ENCODE results near the gene TRPM7.

TRPM7 gene

DNA sequence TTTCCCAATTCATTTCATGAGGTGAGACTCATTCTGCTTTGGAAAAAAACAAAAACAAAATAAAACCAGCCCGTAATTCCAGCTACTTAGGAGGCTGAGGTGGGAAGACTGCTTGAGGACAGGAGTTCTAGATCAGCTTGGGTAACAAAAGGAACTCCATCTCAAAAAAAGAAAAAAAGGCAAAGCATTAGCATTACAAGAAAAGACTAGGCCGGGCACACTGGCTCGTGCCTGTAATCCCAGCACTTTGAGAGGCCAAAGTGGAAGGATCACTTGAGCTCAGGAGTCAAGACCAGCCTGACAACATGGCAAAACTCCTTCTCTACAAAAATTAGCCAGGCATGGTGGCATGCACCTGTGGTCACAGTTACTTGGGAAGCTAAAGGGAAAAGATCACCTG, 33.9 kb downstream of the TRPM7 start:
- H3K36me3 ChIP-seq (ENCODE audit: control insufficient read depth, low read length), result peaks cover 76% of the 10 kb centered on the region
- H4K20me1 ChIP-seq (ENCODE audit: control insufficient read depth, insufficient read depth, low read depth, low read length), result no peaks in the 10 kb centered on the region
- no peaks in the 10 kb centered on the region for H3K9me2 ChIP-seq (replicated peaks; ENCODE audit: control insufficient read depth, low read length)
- no peak overlapping the region for H3K4me2 ChIP-seq (ENCODE audit: low read length)
- H3K9me3 ChIP-seq (ENCODE audit: control insufficient read depth, insufficient read depth, low read length), result no peaks in the 10 kb centered on the region
- no peaks in the 10 kb centered on the region for H3K4me1 ChIP-seq (ENCODE audit: control insufficient read depth, low read length)
- H3K27ac ChIP-seq (ENCODE audit: low read depth, low read length), result no peak overlapping the region
- peaks cover 35% of the 10 kb centered on the region for H3K79me2 ChIP-seq (ENCODE audit: control insufficient read depth, low read length)
- no peak overlapping the region for H3K4me3 ChIP-seq (ENCODE audit: low read length)
- no peaks in the 10 kb centered on the region for H3K27me3 ChIP-seq (ENCODE audit: control insufficient read depth, low read length)
- 0 out of 2 replicates have a peak, but pooled peaks cover 3% of the 10 kb centered on the region for H3F3A ChIP-seq (ENCODE audit: control insufficient read depth, insufficient read depth)
- TF ChIP-seq, protein P1, sequence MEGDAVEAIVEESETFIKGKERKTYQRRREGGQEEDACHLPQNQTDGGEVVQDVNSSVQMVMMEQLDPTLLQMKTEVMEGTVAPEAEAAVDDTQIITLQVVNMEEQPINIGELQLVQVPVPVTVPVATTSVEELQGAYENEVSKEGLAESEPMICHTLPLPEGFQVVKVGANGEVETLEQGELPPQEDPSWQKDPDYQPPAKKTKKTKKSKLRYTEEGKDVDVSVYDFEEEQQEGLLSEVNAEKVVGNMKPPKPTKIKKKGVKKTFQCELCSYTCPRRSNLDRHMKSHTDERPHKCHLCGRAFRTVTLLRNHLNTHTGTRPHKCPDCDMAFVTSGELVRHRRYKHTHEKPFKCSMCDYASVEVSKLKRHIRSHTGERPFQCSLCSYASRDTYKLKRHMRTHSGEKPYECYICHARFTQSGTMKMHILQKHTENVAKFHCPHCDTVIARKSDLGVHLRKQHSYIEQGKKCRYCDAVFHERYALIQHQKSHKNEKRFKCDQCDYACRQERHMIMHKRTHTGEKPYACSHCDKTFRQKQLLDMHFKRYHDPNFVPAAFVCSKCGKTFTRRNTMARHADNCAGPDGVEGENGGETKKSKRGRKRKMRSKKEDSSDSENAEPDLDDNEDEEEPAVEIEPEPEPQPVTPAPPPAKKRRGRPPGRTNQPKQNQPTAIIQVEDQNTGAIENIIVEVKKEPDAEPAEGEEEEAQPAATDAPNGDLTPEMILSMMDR (IDR thresholded peaks at IDR 0.05; ENCODE audit: low read depth, low read length, poor library complexity, severe bottlenecking), result no peak
- TF ChIP-seq EZH2phosphoT487 (IDR thresholded peaks at IDR 0.05; ENCODE audit: borderline replicate concordance, low read length), result no peak

DNA sequence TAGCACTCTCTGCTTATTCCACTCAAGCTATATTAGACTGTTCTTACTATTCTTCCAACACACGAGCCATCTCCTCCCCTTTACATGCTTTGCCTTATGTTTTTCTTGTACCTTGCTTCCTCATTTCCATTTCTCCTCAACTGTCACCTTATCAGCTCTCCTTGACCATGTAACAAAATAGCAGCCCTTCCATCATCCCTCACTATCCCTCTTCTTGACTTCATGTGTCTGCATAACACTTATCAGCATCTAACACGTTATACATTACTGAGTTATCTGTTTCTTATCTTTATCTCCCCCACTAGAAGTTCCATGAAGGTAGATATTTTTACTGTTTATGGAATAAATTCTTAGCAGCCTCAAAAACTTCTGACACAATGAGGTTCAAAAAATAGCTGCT, 45.3 kb downstream of the TRPM7 start:
- peaks cover 24% of the 10 kb centered on the region for H3K79me2 ChIP-seq (ENCODE audit: control insufficient read depth, low read length)
- no peak overlapping the region for H3K4me3 ChIP-seq (ENCODE audit: low read length)
- TF ChIP-seq EZH2phosphoT487 (IDR thresholded peaks at IDR 0.05; ENCODE audit: borderline replicate concordance, low read length), result no peak
- H3K9me2 ChIP-seq (replicated peaks; ENCODE audit: control insufficient read depth, low read length), result no peaks in the 10 kb centered on the region
- no peaks in the 10 kb centered on the region for H4K20me1 ChIP-seq (ENCODE audit: control insufficient read depth, insufficient read depth, low read depth, low read length)
- no peaks in the 10 kb centered on the region for H3F3A ChIP-seq (ENCODE audit: control insufficient read depth, insufficient read depth)
- no peaks in the 10 kb centered on the region for H3K4me1 ChIP-seq (ENCODE audit: control insufficient read depth, low read length)
- H3K27ac ChIP-seq (ENCODE audit: low read depth, low read length), result no peak overlapping the region
- H3K4me2 ChIP-seq (ENCODE audit: low read length), result no peak overlapping the region
- no peaks in the 10 kb centered on the region for H3K9me3 ChIP-seq (ENCODE audit: control insufficient read depth, insufficient read depth, low read length)
- H3K36me3 ChIP-seq (ENCODE audit: control insufficient read depth, low read length), result peaks cover 76% of the 10 kb centered on the region
- H3K27me3 ChIP-seq (ENCODE audit: control insufficient read depth, low read length), result no peaks in the 10 kb centered on the region

DNA sequence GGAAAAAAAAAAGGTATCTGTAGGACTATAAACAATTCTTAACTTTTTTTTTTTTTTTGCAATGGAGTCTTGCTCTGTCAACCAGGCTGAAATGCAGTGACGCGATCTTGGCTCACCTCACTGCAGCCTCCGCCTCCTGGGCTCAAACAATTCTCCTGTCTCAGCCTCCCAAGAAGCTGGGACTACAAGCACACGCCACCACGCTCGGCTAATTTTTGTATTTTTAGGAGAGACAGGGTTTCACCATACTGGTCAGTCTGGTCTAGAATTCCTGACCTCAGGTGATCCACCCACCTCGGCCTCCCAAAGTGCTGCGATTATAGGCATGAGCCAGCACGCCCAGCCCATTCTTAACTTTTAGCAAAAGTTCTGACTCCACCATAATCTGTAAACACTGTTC, 50.5 kb downstream of the TRPM7 start:
- no peaks in the 10 kb centered on the region for H3K27me3 ChIP-seq (ENCODE audit: control insufficient read depth, low read length)
- no peak overlapping the region for H3K27ac ChIP-seq (ENCODE audit: low read depth, low read length)
- peaks cover 8% of the 10 kb centered on the region for H3K79me2 ChIP-seq (ENCODE audit: control insufficient read depth, low read length)
- no peaks in the 10 kb centered on the region for H4K20me1 ChIP-seq (ENCODE audit: control insufficient read depth, insufficient read depth, low read depth, low read length)
- peaks cover 77% of the 10 kb centered on the region for H3K36me3 ChIP-seq (ENCODE audit: control insufficient read depth, low read length)
- no peak overlapping the region for H3K4me2 ChIP-seq (ENCODE audit: low read length)
- TF ChIP-seq EZH2phosphoT487 (IDR thresholded peaks at IDR 0.05; ENCODE audit: borderline replicate concordance, low read length), result no peak
- TF ChIP-seq, protein P1 (IDR thresholded peaks at IDR 0.05; ENCODE audit: low read depth, low read length, poor library complexity, severe bottlenecking), result no peak
- no peaks in the 10 kb centered on the region for H3K9me3 ChIP-seq (ENCODE audit: control insufficient read depth, insufficient read depth, low read length)
- H3K9me2 ChIP-seq (replicated peaks; ENCODE audit: control insufficient read depth, low read length), result no peaks in the 10 kb centered on the region
- H3K4me3 ChIP-seq (ENCODE audit: low read length), result no peak overlapping the region
- H3F3A ChIP-seq (ENCODE audit: control insufficient read depth, insufficient read depth), result no peaks in the 10 kb centered on the region
- H3K4me1 ChIP-seq (ENCODE audit: control insufficient read depth, low read length), result no peaks in the 10 kb centered on the region

DNA sequence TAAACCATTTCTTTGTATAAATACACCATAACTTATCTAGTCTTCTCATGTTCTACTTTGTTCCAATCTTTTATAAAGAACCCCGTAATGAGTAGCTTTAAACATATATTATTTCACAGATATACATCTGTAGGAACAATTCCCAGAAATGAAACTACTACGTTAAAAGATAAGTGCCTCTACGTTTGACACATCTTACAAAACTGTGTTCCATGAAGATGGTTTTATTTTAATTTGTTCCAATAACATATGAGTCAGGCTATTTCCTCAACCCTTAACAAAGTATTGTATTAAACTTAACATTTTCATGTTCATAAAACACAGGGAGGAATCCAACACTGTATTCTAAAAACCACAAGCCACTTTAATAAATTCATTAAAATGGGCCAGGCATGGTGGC, 52.9 kb downstream of the TRPM7 start:
- no peak overlapping the region for H3K4me2 ChIP-seq (ENCODE audit: low read length)
- H3K79me2 ChIP-seq (ENCODE audit: control insufficient read depth, low read length), result no peaks in the 10 kb centered on the region; the same call in 1 of the 2 replicates
- peaks cover 83% of the 10 kb centered on the region for H3K36me3 ChIP-seq (ENCODE audit: control insufficient read depth, low read length)
- no peaks in the 10 kb centered on the region for H3K4me1 ChIP-seq (ENCODE audit: control insufficient read depth, low read length)
- no peaks in the 10 kb centered on the region for H3K9me2 ChIP-seq (replicated peaks; ENCODE audit: control insufficient read depth, low read length)
- H3K9me3 ChIP-seq (ENCODE audit: control insufficient read depth, insufficient read depth, low read length), result no peaks in the 10 kb centered on the region
- H3K27me3 ChIP-seq (ENCODE audit: control insufficient read depth, low read length), result no peaks in the 10 kb centered on the region
- H3K4me3 ChIP-seq (ENCODE audit: low read length), result no peak overlapping the region
- H3K27ac ChIP-seq (ENCODE audit: low read depth, low read length), result no peak overlapping the region
- no peaks in the 10 kb centered on the region for H3F3A ChIP-seq (ENCODE audit: control insufficient read depth, insufficient read depth)
- H4K20me1 ChIP-seq (ENCODE audit: control insufficient read depth, insufficient read depth, low read depth, low read length), result no peaks in the 10 kb centered on the region
- no peak for TF ChIP-seq EZH2phosphoT487 (IDR thresholded peaks at IDR 0.05; ENCODE audit: borderline replicate concordance, low read length)
- TF ChIP-seq, protein P1 (IDR thresholded peaks at IDR 0.05; ENCODE audit: low read depth, low read length, poor library complexity, severe bottlenecking), result no peak
